ENCODE data around the gene IL24.

Gene IL24

GRCh38 chr1:206929524-206929923 is 32.3 kb downstream of the IL24 start:
- DNase-seq: no peak

GRCh38 chr1:206930210-206930798 is 33.1 kb downstream of the IL24 start:
- DNase-seq: no peak

GRCh38 chr1:206931709-206932108 is 34.5 kb downstream of the IL24 start:
- no peak for DNase-seq

DNA sequence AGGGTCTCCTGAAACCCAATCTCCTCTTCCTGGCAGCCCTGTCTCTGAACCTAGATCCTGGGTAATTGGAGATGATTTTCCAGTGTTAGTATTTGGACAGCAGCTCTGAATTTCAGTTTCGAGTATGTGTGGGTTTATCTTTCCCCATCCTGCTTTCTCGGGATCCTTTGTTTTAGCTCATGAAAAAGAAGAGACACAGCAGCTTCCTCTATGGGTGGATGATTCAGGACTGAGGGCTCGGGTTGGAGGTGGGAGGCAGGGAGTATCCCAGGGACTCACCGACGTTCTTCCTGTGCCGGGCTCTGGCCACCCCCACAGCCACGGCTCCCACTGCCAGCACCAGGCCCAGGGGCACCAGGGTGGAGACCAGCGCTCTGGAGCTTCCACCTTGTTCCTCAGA is 34.9 kb downstream of the IL24 start:
- no peak for DNase-seq

DNA sequence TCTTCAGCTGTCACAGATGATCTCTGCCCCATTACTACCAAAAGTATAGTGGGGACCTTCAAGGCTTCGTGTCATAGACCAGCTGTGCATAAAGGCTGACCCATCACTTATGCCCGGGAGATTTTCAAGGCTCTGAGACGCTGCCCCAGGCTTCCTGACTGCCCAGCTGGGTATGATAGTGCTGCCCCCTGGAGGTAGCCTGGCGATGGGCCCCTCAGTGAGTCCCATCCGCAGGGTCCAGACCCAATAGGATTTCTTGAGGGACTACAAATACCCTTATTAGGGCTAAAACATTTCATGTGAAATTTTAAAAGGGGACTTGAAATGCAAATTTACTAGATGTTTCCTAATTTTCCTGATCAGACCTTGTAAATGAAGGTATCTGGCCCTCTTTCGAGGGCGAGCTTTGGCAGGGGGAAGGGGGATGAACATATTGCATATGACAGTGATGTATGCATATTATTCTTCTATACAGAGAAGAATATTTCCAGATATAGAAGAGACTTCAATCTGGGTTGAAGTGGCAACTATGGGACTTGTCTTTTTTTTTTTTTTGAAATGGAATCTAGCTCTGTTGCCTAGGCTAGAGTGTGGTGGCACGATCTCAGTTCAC is 36.2 kb downstream of the IL24 start:
- no peak for DNase-seq

DNA sequence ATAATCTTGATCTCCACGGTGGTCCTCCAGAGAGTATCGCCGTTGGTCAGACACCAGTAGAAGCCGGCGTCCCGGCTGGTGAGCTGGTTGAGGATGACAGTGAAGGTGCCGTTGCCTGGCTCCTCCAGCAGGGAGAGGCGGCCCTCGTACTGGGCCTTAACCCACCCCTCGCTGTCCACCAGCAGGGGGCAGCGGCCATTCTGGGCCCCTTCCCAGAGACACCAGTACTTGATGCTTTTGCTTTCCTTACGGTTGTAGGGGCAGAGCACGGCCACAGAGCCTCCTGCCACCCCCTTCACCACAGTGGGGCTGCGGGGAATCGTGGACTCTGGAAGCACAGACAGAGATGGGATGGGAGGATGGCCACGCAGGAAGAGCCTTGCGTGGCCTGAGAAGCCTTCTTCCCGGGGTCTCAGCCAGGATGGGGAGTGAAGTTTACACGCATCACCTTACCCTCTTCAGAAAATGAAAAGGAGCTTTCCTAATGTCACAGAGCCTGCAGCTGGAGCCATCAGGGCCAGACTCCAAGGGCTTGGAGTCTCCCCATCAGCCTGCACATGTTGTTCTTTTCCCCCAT is 38.3 kb downstream of the IL24 start:
- no peak for DNase-seq

DNA sequence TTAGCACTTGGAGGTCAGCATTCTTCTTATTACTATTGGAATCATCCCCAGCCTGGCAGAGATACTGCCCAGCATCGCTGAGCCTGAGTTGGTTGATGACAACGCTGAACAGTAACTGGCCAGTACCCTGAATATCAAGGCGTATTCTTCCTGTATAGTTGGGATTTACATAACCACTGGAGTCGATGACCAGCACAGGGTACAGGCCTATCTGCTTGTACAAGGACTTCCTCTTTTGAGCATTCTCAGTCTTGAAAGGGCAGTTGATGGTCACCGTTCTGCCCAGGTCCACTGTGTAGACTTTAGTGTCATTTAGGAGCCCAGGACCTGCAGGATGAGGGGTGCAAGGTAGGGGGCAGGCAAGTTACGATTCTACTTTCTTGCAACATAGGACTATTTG is 40.2 kb downstream of the IL24 start:
- DNase-seq: no peak

DNA sequence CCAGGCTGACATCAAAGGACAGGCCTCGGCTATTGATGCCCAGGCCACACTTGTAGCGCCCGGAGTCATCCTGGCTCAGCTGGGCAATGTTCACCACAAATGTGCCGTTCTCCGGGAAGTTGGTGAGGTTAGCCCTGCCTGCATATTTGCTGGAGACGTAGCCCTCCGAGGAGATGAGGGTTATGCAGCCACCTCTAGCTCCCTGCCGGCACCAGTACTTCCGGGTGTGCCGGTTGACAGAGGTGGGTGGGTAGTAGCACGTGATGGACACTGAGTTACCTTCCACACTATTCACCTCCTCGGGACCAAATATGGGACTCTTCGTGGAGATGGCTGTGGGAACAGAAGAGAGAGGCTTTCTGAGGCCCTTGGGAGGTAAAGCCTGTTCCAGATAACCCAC is 41.9 kb downstream of the IL24 start:
- no peak for DNase-seq

- no peak for DNase-seq
Observed at GRCh38 chr1:206939841-206940587, 42.8 kb downstream of the IL24 start.

DNA sequence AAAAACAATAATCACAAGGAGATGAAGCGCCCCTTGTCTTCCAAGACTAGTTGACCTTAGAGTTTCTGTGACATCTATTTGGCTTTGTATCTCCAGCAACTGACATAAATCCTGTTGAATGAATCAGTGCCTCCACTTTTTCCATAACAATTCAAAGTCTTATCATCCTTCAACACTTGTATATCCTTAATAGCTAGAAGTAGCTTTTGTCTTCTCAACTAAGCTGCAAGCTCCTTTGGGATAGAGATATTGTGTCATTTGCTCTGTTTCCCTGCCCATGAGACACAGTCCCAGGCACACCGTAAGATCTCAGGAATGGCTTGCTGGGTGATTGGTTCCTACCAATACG is 43.3 kb downstream of the IL24 start:
- no peak for DNase-seq

GRCh38 chr1:206941766-206942418 is 44.6 kb downstream of the IL24 start:
- no peak for DNase-seq

GRCh38 chr1:206944703-206945102 is 47.5 kb downstream of the IL24 start:
- DNase-seq: no peak

DNA sequence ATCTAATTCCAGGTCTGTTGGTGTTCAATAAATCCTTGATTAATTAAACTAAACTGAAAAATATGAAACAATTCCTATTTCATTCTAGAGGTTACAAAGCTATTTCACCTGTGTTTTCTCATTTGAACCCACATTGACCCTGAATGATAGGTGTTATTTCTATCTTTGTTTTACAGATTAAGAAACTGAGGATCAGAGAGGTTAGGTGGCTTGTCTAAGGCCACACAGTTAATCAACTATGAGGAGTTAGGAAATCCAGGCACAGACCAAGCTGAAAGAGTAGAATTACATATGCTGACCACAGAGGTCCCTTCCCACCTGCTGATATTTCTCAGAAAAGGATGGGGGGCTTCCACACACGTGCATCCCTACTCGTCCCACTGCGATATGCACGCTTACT is 48.5 kb downstream of the IL24 start:
- no peak for DNase-seq

DNA sequence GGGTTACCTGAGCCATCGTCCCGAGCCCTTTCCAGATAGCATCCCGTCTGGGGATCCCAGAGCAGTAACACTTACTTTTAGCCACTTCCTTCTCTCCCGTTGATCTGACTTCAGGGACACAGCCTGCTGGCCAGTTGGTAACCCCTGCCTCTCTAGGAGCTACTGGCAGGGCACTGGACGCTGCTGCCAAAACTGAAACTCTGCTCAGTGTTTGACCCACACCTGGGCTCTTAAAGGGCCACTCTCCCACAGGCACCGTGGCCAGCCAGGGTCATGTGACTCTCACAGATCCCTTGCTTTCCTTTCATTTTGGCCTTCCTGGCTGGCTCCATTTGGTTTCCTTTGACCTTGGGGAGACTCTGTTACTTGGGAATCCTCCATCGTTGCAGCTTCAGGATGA is 49.0 kb downstream of the IL24 start, which contains the start of gene PIGR:
PIGR (minus strand) TSS at position 206 of the 400 bp plus-strand sequence. CDS start 5,935 bp downstream, outside the sequence.
- DNase-seq: no peak

DNA sequence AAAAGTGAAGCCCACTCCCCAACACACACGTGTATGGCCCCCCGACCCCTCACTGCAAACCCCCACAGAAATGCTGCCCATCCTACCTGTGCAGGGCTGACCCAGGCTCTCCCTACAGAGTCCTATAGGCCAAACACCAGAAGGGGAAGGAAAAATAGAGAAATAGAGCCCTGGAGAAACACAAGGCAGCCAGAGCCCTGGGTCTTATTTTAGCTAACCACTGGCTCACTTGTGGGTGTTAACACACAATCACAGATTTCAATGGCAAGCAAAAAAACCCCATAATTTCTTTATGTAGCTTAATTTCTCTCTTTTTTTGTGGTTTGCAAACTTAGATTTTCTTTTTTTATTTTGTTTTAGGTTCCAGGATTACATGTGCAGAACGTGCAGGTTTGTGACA is 50.0 kb downstream of the IL24 start:
- DNase-seq: no peak

DNA sequence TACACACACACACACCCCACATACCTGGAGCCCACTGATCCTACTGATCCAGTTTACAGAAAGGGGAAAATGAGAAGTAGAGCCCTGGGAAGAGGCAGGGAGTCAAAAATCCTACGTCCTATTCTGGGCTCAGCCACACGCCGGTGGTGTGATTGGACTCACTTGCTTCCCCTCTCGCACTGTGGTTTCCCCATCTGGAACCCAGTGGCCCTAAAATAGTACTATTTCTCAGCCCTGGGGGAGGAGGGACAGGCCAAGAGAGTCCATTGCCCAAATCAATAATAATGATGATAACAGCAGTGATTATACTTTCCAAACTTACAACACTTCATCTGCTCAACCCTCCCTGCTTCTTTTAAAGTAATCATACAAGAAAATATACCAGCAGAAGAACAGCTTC is 52.0 kb downstream of the IL24 start:
- no peak for DNase-seq

DNA sequence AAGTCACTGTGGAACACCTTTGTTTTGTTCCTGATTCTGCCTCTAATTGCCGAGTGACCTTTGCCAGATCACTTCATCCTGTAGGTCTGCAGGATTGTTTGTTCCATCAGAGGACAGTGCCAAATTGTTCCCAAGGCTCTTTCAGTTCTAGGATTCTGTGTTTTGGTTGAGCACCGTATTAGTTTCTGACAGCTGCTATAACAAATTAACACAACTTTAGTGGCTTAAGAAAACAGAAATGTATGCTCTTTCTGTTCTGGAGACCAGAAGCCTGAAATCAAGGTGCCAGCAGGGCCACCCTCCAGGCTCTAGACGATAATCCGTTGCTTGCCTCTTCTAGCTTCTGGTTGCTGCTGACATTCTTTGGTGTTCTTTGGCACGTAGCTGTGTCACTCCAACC is 52.4 kb downstream of the IL24 start:
- no peak for DNase-seq

- no peak for DNase-seq
Observed at GRCh38 chr1:206951318-206952100, 54.3 kb downstream of the IL24 start.

- no peak for DNase-seq
Observed at GRCh38 chr1:206952171-206952570, 54.9 kb downstream of the IL24 start.

DNA sequence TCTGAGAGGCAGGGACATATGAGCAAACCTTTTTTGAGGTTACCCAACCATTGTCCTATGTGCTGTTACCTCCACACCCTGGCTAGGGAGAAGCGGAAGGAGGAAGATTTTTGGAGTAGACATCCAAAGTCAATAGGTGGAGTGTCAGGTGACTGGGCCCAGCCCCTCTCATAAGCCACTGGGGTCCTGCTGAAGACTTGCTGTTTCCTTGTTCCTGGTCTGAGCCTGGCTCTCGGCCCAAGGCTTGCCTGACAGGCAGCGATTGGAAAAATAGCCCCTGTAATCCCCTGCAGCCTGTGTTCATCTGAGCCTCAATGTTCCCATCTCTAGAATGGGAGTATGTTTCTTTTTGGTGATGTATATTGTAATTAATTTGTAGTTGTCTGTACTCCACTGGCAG is 55.9 kb downstream of the IL24 start:
- DNase-seq: no peak

DNA sequence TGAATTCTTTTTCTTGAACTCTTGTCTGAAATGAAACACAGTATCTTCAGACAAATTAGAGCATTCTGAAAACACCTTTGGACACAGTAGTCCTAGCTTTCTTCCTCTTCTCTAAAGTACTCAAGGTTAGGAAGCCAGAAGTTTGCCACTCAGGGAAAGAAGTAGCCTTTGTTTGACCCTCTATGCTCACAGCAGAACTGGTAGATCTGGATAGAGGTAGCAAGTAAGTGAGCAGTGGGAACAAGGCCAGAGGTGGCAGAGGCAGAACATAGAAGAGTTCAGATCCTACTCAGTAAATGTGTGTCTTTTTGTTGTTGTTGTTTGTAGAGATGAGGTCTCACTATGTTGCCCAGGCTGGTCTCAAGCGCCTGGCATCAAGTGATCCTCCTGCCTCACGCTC is 56.4 kb downstream of the IL24 start:
- DNase-seq: no peak
